NCI-H345 treated with DMSO at 0.1 percent for 48 hours (cell line): ENCODE measurements around the gene OPN1MW2.
"Not testable (repeated sequence)": the region's sequence is repeated elsewhere in the genome, so short reads cannot be mapped to it uniquely, and the experiment has no call there.

Experiments
- DNase-seq: peaks from one replicate; lab custom pipeline; 2025; ENCODE audit not compliant: unreplicated experiment; lab: John Stamatoyannopoulos, UW

Gene OPN1MW2

GRCh38 chrX:154263072-154263471, 43.5 kb downstream of the OPN1MW2 start:
- DNase-seq, result not testable (repeated sequence)

DNA sequence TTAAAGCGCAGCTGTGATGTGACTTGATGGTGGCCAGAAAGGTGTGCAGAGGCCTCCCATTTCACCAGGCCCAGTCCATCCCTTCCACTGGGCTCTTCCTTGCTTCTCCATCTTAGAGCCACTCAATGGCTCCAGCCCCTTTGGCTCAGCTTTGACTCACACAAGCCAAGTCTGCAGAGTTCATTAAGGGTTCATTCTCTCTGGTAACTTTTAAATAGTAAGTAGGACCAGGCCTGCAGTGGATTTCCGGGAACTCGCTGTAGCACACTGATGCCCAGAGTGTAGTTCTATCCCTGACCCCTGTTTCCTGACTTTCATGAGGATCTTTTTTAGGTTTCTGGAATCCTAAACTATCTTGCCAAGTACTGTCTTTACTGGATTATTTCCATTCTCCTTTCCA, 49.7 kb downstream of the OPN1MW2 start:
- not testable (repeated sequence) for DNase-seq
